H9 (cell line): ENCODE measurements around the gene GAR1. TPM values are rescaled to one million over a fixed set of nuclear protein-coding genes. Genes with fewer than 3 reads are reported as not detected.

ENCODE experiments used
- DNase-seq: peaks from one replicate; pipeline ENCODE4 v3.0.0-alpha.2; 2017
- H2AFZ ChIP-seq: one replicate; pipeline ENCODE4 v1.6.1; 2013; ENCODE audit warnings: mild to moderate bottlenecking, low read length, control low read depth, moderate library complexity
- H2AK5ac ChIP-seq: 2 replicates; pipeline ENCODE4 v1.6.1; 2013; ENCODE audit warnings: low read length, control low read depth, mixed read lengths; ENCODE audit not compliant: insufficient read length
- H2BK120ac ChIP-seq: one replicate; pipeline ENCODE4 v1.6.1; 2013; ENCODE audit warnings: low read depth, mild to moderate bottlenecking, low read length, control low read depth, inconsistent platforms; ENCODE audit not compliant: poor library complexity, severe bottlenecking
- H2BK12ac ChIP-seq: 2 replicates; pipeline ENCODE4 v1.6.1; 2013; ENCODE audit warnings: low read length, control low read depth, mixed read lengths, low read depth; ENCODE audit not compliant: insufficient read length
- H2BK15ac ChIP-seq: 2 replicates; pipeline ENCODE4 v1.6.1; 2013; ENCODE audit warnings: low read depth, low read length, control low read depth
- H2BK20ac ChIP-seq: one replicate; pipeline ENCODE4 v1.6.1; 2013; ENCODE audit warnings: low read depth, mild to moderate bottlenecking, low read length, control low read depth, inconsistent platforms; ENCODE audit not compliant: poor library complexity, severe bottlenecking
- H2BK5ac ChIP-seq: 2 replicates; pipeline ENCODE4 v1.6.1; 2013; ENCODE audit warnings: low read length, control low read depth, mixed read lengths; ENCODE audit not compliant: insufficient read length
- H3K14ac ChIP-seq: 2 replicates; pipeline ENCODE4 v1.6.1; 2013; ENCODE audit warnings: low read length, control low read depth; ENCODE audit not compliant: insufficient read depth
- H3K18ac ChIP-seq: 2 replicates; pipeline ENCODE4 v1.6.1; 2013; ENCODE audit warnings: low read depth, mild to moderate bottlenecking, mixed read lengths, low read length, control low read depth; ENCODE audit not compliant: insufficient read length
- H3K23ac ChIP-seq: 2 replicates; pipeline ENCODE4 v1.6.1; 2013; ENCODE audit warnings: low read length, control low read depth, mixed read lengths, low read depth; ENCODE audit not compliant: insufficient read length
- H3K23me2 ChIP-seq: 2 replicates; pipeline ENCODE4 v1.6.1; 2013; ENCODE audit warnings: low read depth, mild to moderate bottlenecking, mixed read lengths, low read length, control low read depth; ENCODE audit not compliant: insufficient read length, poor library complexity, severe bottlenecking
- H3K27ac ChIP-seq: 2 replicates; pipeline ENCODE4 v1.5.1; 2013; ENCODE audit warnings: low read length, control low read depth, mixed read lengths, low read depth; ENCODE audit not compliant: insufficient read length
- H3K27me3 ChIP-seq: 2 replicates; pipeline ENCODE4 v1.6.1; 2013; ENCODE audit warnings: low read length, control low read depth, inconsistent platforms; ENCODE audit not compliant: insufficient read depth
- H3K4ac ChIP-seq: 2 replicates; pipeline ENCODE4 v1.6.1; 2013; ENCODE audit warnings: low read depth, mild to moderate bottlenecking, control low read depth, inconsistent platforms, low read length, moderate library complexity
- H3K4me1 ChIP-seq: 2 replicates; pipeline ENCODE4 v1.6.1; 2013; ENCODE audit warnings: low read length, control low read depth, inconsistent platforms; ENCODE audit not compliant: insufficient read depth
- H3K4me2 ChIP-seq: 2 replicates; pipeline ENCODE4 v1.6.1; 2013; ENCODE audit warnings: low read length, control low read depth, mixed read lengths; ENCODE audit not compliant: insufficient read length, insufficient read depth
- H3K56ac ChIP-seq: 2 replicates; pipeline ENCODE4 v1.6.1; 2013; ENCODE audit warnings: low read depth, mild to moderate bottlenecking, mixed read lengths, low read length, control low read depth; ENCODE audit not compliant: insufficient read length
- H3K79me1 ChIP-seq: 2 replicates; pipeline ENCODE4 v1.6.1; 2013; ENCODE audit warnings: low read depth, mild to moderate bottlenecking, moderate library complexity, low read length, control low read depth, inconsistent platforms; ENCODE audit not compliant: insufficient read depth, poor library complexity, severe bottlenecking
- H3K79me2 ChIP-seq: 2 replicates; pipeline ENCODE4 v1.6.1; 2013; ENCODE audit warnings: low read length, control low read depth, inconsistent platforms; ENCODE audit not compliant: insufficient read depth
- H3K9ac ChIP-seq: 2 replicates; pipeline ENCODE4 v1.6.1; 2013; ENCODE audit warnings: low read length, control low read depth, mixed read lengths; ENCODE audit not compliant: insufficient read length; ENCODE audit errors: extremely low read depth
- H3K9me3 ChIP-seq: one replicate; pipeline ENCODE4 v1.6.1; 2013; ENCODE audit warnings: low read depth, low read length, inconsistent platforms; ENCODE audit not compliant: control insufficient read depth
- H3T11ph ChIP-seq: one replicate; pipeline ENCODE4 v1.6.1; 2013; ENCODE audit warnings: mild to moderate bottlenecking, low read length, control low read depth, inconsistent platforms
- H4K20me1 ChIP-seq: one replicate; pipeline ENCODE4 v1.6.1; 2013; ENCODE audit not compliant: control insufficient read depth, insufficient read length, insufficient read depth
- H4K5ac ChIP-seq: 2 replicates; pipeline ENCODE4 v1.6.1; 2013; ENCODE audit warnings: low read depth, mild to moderate bottlenecking, mixed read lengths, low read length, control low read depth; ENCODE audit not compliant: insufficient read length
- H4K8ac ChIP-seq: replicated peaks from 2 replicates; pipeline ENCODE4 v1.6.1; 2013; ENCODE audit warnings: low read length, control low read depth, mixed read lengths, low read depth; ENCODE audit not compliant: insufficient read length
- H4K91ac ChIP-seq: 2 replicates; pipeline ENCODE4 v1.6.1; 2013; ENCODE audit warnings: low read depth, mild to moderate bottlenecking, moderate library complexity, mixed read lengths, low read length, control low read depth; ENCODE audit not compliant: insufficient read length
- H3K27ac Mint-ChIP-seq, 3 experiments: 2 replicates in 2 of 3; 3 replicates in 1 of 3; pipeline ENCODE4 v1.8.0; 2020 to 2021; ENCODE audit warnings: mixed read lengths in 3 of 3, mild to moderate bottlenecking in 1 of 3, moderate library complexity in 1 of 3
- H3K27me3 Mint-ChIP-seq: 2 replicates; pipeline ENCODE4 v1.8.0; 2021; ENCODE audit warnings: low read depth, mild to moderate bottlenecking, moderate library complexity, mixed read lengths
- H3K36me3 Mint-ChIP-seq, 3 experiments: 2 replicates in 2 of 3; 3 replicates in 1 of 3; pipeline ENCODE4 v1.8.0; 2020 to 2021; ENCODE audit warnings: low read depth in 3 of 3, mixed read lengths in 3 of 3; ENCODE audit not compliant: insufficient read depth in 1 of 3
- H3K4me1 Mint-ChIP-seq, 2 experiments: 2 replicates each; pipeline ENCODE4 v1.8.0; 2020; ENCODE audit warnings: mixed read lengths in 2 of 2
- H3K4me3 Mint-ChIP-seq, 2 experiments: 2 replicates in 1 of 2; 3 replicates in 1 of 2; pipeline ENCODE4 v1.8.0; 2020 to 2021; ENCODE audit warnings: mild to moderate bottlenecking in 2 of 2, mixed read lengths in 2 of 2, moderate library complexity in 1 of 2
- H3K9me3 Mint-ChIP-seq, 2 experiments: 2 replicates in 1 of 2; 3 replicates in 1 of 2; pipeline ENCODE4 v1.8.0; 2020; ENCODE audit warnings: mild to moderate bottlenecking in 2 of 2, mixed read lengths in 2 of 2, moderate library complexity in 1 of 2
- WGBS: extraction: QIAGEN DNeasy Blood & Tissue Kit; methylation state at CpG from one replicate; pipeline ENCODE4 v1.1.7; 2013; ENCODE audit warnings: missing lambda C conversion rate, low lambda C conversion rate, mixed read lengths; ENCODE audit not compliant: insufficient read length; ENCODE audit errors: extremely low coverage; 5-methylcytosine and 5-hydroxymethylcytosine counted together
- total RNA-seq: library from RNA; stranded (reverse); gene quantifications from 2 replicates; pipeline ENCODE4 v1.2.1, GENCODE V29; 2021
- TF ChIP-seq, protein P1 (sequence below): fragments of 200-600 bp; sonication (generic); conservative IDR thresholded peaks from 3 replicates; pipeline ENCODE4 v1.8.0; 2021; ENCODE audit warnings: antibody characterized with exemption, mild to moderate bottlenecking

GAR1 gene
- total RNA-seq, 1 experiment from 2014 or later: 45.3 TPM

DNA sequence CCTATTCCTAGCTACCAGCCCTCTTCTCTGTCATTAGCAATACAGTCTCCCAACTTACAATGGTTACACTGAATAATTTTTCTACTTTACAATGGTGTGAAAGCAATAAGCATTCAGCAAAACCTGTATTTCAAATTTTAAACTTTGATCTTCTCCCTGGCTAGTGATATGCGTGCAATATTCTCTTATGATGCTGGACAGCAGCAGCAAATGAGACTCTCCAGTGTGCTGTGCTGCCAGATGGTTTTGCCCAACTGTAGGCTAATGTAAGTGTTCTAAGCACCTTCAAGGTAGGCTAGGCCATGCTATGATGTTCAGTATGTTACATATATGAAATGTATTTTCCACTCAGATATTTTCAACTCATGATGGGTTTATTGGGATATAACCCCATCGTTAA is 5.9 kb upstream of the GAR1 start:
- Histone ChIP-seq H3K27me3 (no peaks in the 10 kb centered on the region), H2AFZ (no peak overlapping the region), H3K14ac (no peak overlapping the region), H4K8ac (no peak overlapping the region), H4K5ac (no peak overlapping the region), H3K79me2 (no peaks in the 10 kb centered on the region), H2BK15ac (no peak overlapping the region), H4K91ac (no peak overlapping the region), H2AK5ac (no peak overlapping the region), H3K9me3 (no peaks in the 10 kb centered on the region), H3K56ac (no peak overlapping the region), H3K27ac (no peak overlapping the region), H2BK120ac (no peak overlapping the region), H3K9ac (no peak overlapping the region), H3K4me1 (peaks cover 2% of the 10 kb centered on the region; the same call in 1 of the 2 replicates), H4K20me1 (no peaks in the 10 kb centered on the region), H3K79me1 (no peaks in the 10 kb centered on the region), H3K4ac (no peak overlapping the region), H2BK20ac (no peak overlapping the region), H2BK12ac (no peak overlapping the region), H2BK5ac (no peak overlapping the region), H3K18ac (no peak overlapping the region), H3K23me2 (no peaks in the 10 kb centered on the region), H3K4me2 (no peak overlapping the region), H3K23ac (no peak overlapping the region), H3T11ph (no peak overlapping the region)
- no peaks in the 10 kb centered on the region for H3K36me3 Mint-ChIP-seq
- H3K27ac Mint-ChIP-seq: no peak overlapping the region
- TF ChIP-seq, protein P1, sequence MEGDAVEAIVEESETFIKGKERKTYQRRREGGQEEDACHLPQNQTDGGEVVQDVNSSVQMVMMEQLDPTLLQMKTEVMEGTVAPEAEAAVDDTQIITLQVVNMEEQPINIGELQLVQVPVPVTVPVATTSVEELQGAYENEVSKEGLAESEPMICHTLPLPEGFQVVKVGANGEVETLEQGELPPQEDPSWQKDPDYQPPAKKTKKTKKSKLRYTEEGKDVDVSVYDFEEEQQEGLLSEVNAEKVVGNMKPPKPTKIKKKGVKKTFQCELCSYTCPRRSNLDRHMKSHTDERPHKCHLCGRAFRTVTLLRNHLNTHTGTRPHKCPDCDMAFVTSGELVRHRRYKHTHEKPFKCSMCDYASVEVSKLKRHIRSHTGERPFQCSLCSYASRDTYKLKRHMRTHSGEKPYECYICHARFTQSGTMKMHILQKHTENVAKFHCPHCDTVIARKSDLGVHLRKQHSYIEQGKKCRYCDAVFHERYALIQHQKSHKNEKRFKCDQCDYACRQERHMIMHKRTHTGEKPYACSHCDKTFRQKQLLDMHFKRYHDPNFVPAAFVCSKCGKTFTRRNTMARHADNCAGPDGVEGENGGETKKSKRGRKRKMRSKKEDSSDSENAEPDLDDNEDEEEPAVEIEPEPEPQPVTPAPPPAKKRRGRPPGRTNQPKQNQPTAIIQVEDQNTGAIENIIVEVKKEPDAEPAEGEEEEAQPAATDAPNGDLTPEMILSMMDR: no peak
- H3K4me3 Mint-ChIP-seq: no peak overlapping the region
- no CpG with 5 or more reads among the region's 2 CpGs for WGBS
- H3K4me1 Mint-ChIP-seq: peaks cover 14 to 20% of the 10 kb centered on the region in 2 experiments
- DNase-seq: no peak
- H3K27me3 Mint-ChIP-seq: no peaks in the 10 kb centered on the region
- no peaks in the 10 kb centered on the region for H3K9me3 Mint-ChIP-seq
